A549 (cell line): ENCODE results near the gene DHX34. TPM values are rescaled to one million over a fixed set of nuclear protein-coding genes. Genes with fewer than 3 reads are reported as not detected.

Experiments used
- ATAC-seq, 2 experiments: fragments of 200-7000 bp in 1 of 2; fragments of >200 bp in 1 of 2; cut with Nextera tagmentation in 1 of 2; cut with Tn5 transposase in 1 of 2; 3 replicates each; pipeline versions ENCODE4 v1.8.0 to v1.9.1; 2018 to 2020; ENCODE audit warnings: mild to moderate bottlenecking in 1 of 2, moderate library complexity in 1 of 2
- CTCF ChIA-PET: fragments of 300-600 bp; sonication (Branson Sonifier 250); formaldehyde crosslinking; extraction: SDS; loops from one replicate; lab custom pipeline; 2021; ENCODE audit warnings: antibody characterized with exemption, inconsistent platforms; lab: Yijun Ruan, JAX
- POLR2A ChIA-PET: fragments of 350-600 bp; formaldehyde crosslinking; extraction: SDS; loops from one replicate; lab custom pipeline; 2021; ENCODE audit warnings: antibody characterized with exemption, inconsistent platforms; lab: Yijun Ruan, JAX
- DNase-seq, 2 experiments: peaks; one replicate each; pipeline versions ENCODE4 v3.0.0 to v3.0.0-alpha.2; 2011 to 2016; ENCODE audit warnings: low read depth in 1 of 2, low spot score in 1 of 2
- FAIRE-seq: peaks from 2 replicates; lab custom pipeline; 2011; peaks lifted over from hg19 to GRCh38; lab: Jason Lieb, UNC
- H3K27ac ChIP-seq, 2 experiments: fragments of >200 bp; sonication (Bioruptor Twin); formaldehyde crosslinking; 3 replicates each; pipeline ENCODE4 v1.5.1; 2016 to 2017
- H3K4me1 ChIP-seq: fragments of >200 bp; sonication (Bioruptor Twin); formaldehyde crosslinking; 3 replicates; pipeline ENCODE4 v1.6.1; 2016
- H3K4me2 ChIP-seq: fragments of >200 bp; sonication (Bioruptor Twin); formaldehyde crosslinking; 3 replicates; pipeline ENCODE4 v1.6.1; 2016
- H3K4me3 ChIP-seq: fragments of >200 bp; sonication (Bioruptor Twin); formaldehyde crosslinking; 3 replicates; pipeline ENCODE4 v1.5.1; 2016
- H3K9me3 ChIP-seq: fragments of >200 bp; sonication (Bioruptor Twin); formaldehyde crosslinking; 3 replicates; pipeline ENCODE4 v1.6.1; 2016
- BHLHE40 ChIP-seq: IDR thresholded peaks from 2 replicates; pipeline ENCODE4 v1.6.1; 2012; ENCODE audit warnings: low read depth, low read length, inconsistent platforms
- CBX8 ChIP-seq: fragments of 200-600 bp; sonication (generic); IDR thresholded peaks from 2 replicates; pipeline ENCODE4 v1.6.1; 2016
- CHD2 ChIP-seq: fragments of 150-350 bp; IDR thresholded peaks from 2 replicates; pipeline ENCODE4 v1.6.1; 2014; ENCODE audit warnings: low read length; ENCODE audit not compliant: partially characterized antibody
- CHD4 ChIP-seq: fragments of 200-600 bp; sonication (generic); IDR thresholded peaks from 2 replicates; pipeline ENCODE4 v1.6.1; 2016; ENCODE audit warnings: antibody characterized with exemption, mild to moderate bottlenecking, borderline replicate concordance
- EHMT2 ChIP-seq: fragments of 200-600 bp; sonication (generic); IDR thresholded peaks from 2 replicates; pipeline ENCODE4 v1.6.1; 2016; ENCODE audit warnings: antibody characterized with exemption, low read depth, mild to moderate bottlenecking, moderate library complexity
- EP300 ChIP-seq, 2 experiments: fragments of >200 bp; sonication (Bioruptor Twin); formaldehyde crosslinking; IDR thresholded peaks; 2 replicates in 1 of 2; 3 replicates in 1 of 2; pipeline ENCODE4 v1.6.1; 2016 to 2017
- FOSB ChIP-seq: fragments of 250-450 bp; sonication (Bioruptor Pico); IDR thresholded peaks from 2 replicates; pipeline ENCODE4 v1.5.0; 2020; ENCODE audit warnings: mild to moderate bottlenecking, moderate library complexity
- HDAC2 ChIP-seq: fragments of 200-600 bp; sonication (generic); IDR thresholded peaks from 2 replicates; pipeline ENCODE4 v1.6.1; 2016
- HOXA7 ChIP-seq: fragments of 250-450 bp; sonication (Bioruptor Pico); IDR thresholded peaks from 2 replicates; pipeline ENCODE4 v1.5.0; 2020; ENCODE audit warnings: mild to moderate bottlenecking, moderate library complexity
- HOXB13 ChIP-seq: fragments of 250-450 bp; sonication (Bioruptor Pico); IDR thresholded peaks from 2 replicates; pipeline ENCODE4 v1.5.0; 2020; ENCODE audit warnings: low read depth, mild to moderate bottlenecking, moderate library complexity
- JUNB ChIP-seq: fragments of >200 bp; sonication (Bioruptor Twin); formaldehyde crosslinking; IDR thresholded peaks from 2 replicates; pipeline ENCODE4 v1.6.1; 2016
- KDM1A ChIP-seq: fragments of 200-600 bp; sonication (generic); IDR thresholded peaks from 2 replicates; pipeline ENCODE4 v1.6.1; 2016; ENCODE audit warnings: low read depth, mild to moderate bottlenecking
- MAFK ChIP-seq: fragments of 450-650 bp; IDR thresholded peaks from 2 replicates; pipeline ENCODE4 v1.6.1; 2014; ENCODE audit not compliant: partially characterized antibody
- MYC ChIP-seq: IDR thresholded peaks from 2 replicates; pipeline ENCODE4 v1.6.1; 2012; ENCODE audit warnings: mild to moderate bottlenecking, inconsistent platforms, low read length, improper control_type of control experiment, borderline replicate concordance
- NFE2L2 ChIP-seq: fragments of 150-350 bp; conservative IDR thresholded peaks from 2 replicates; pipeline ENCODE4 v1.6.1; 2014; ENCODE audit warnings: low read length
- NPAS2 ChIP-seq: fragments of 250-450 bp; sonication (Bioruptor Pico); IDR thresholded peaks from 2 replicates; pipeline ENCODE4 v1.8.0; 2022; ENCODE audit warnings: mild to moderate bottlenecking, moderate library complexity, borderline replicate concordance
- POLR2A ChIP-seq: IDR thresholded peaks from 2 replicates; pipeline ENCODE4 v1.6.1; 2012; ENCODE audit warnings: mild to moderate bottlenecking, low read length
- POLR2AphosphoS2 ChIP-seq: conservative IDR thresholded peaks from 2 replicates; pipeline ENCODE4 v1.6.1; 2012; ENCODE audit warnings: low read length, improper control_type of control experiment, inconsistent platforms
- RCOR1 ChIP-seq: fragments of 150-350 bp; IDR thresholded peaks from 2 replicates; pipeline ENCODE4 v1.6.1; 2014; ENCODE audit warnings: antibody characterized with exemption, low read length, low read depth
- RFX5 ChIP-seq: fragments of 450-650 bp; IDR thresholded peaks from 2 replicates; pipeline ENCODE4 v1.7.1; 2014; ENCODE audit warnings: antibody characterized with exemption, mild to moderate bottlenecking, moderate library complexity
- TFCP2L1 ChIP-seq: fragments of 250-450 bp; sonication (Bioruptor Pico); IDR thresholded peaks from 2 replicates; pipeline ENCODE4 v1.5.0; 2021; ENCODE audit warnings: mild to moderate bottlenecking
- ZNF302 ChIP-seq: fragments of 250-450 bp; sonication (Bioruptor Pico); IDR thresholded peaks from 2 replicates; pipeline ENCODE4 v1.9.0; 2021; ENCODE audit warnings: inconsistent platforms, mild to moderate bottlenecking, moderate library complexity
- ZSCAN20 ChIP-seq: fragments of 250-450 bp; sonication (Bioruptor Pico); IDR thresholded peaks from 2 replicates; pipeline ENCODE4 v1.8.0; 2022; ENCODE audit warnings: mild to moderate bottlenecking, moderate library complexity
- WGBS: methylation state at CpG from one replicate; pipeline ENCODE4 v1.1.6; 2017; ENCODE audit errors: missing lambda C conversion rate; 5-methylcytosine and 5-hydroxymethylcytosine counted together
- polyA plus RNA-seq, 4 experiments: library from polyadenylated mRNA; depleted of rRNA in 3 of 4; stranded (reverse); fragments of >200 nt; fragmentation: RNase III in 1 of 4; extraction: RNeasy Plus Mini Kit Qiagen cat#74134 plus additional on column Dnase treatment in 1 of 4; gene quantifications; 2 replicates in 3 of 4; 3 replicates in 1 of 4; pipeline ENCODE4 v1.2.3, GENCODE V29; 2011 to 2017
- TF ChIP-seq, protein P1 (sequence below): fragments of 450-650 bp; IDR thresholded peaks from 2 replicates; pipeline ENCODE4 v1.6.1; 2014; ENCODE audit warnings: antibody characterized with exemption
- TF ChIP-seq, protein P2 (sequence below): IDR thresholded peaks from 2 replicates; pipeline ENCODE4 v1.6.1; 2012
- TF ChIP-seq, protein P3 (sequence below): fragments of >200 bp; sonication (Bioruptor Twin); formaldehyde crosslinking; IDR thresholded peaks from 2 replicates; pipeline ENCODE4 v1.6.1; 2016
- TF ChIP-seq, protein P4 (sequence below): fragments of 150-350 bp; IDR thresholded peaks from 2 replicates; pipeline ENCODE4 v1.6.1; 2014; ENCODE audit warnings: low read depth, mild to moderate bottlenecking, low read length
- TF ChIP-seq, protein P5 (sequence below): fragments of >200 bp; sonication (Bioruptor Twin); formaldehyde crosslinking; IDR thresholded peaks from 3 replicates; pipeline ENCODE4 v1.6.1; 2016

Gene DHX34
- polyA plus RNA-seq, 2 of the 4 experiments (the other 2 are of a cell fraction) = 12.4 to 24.5 TPM

DNA sequence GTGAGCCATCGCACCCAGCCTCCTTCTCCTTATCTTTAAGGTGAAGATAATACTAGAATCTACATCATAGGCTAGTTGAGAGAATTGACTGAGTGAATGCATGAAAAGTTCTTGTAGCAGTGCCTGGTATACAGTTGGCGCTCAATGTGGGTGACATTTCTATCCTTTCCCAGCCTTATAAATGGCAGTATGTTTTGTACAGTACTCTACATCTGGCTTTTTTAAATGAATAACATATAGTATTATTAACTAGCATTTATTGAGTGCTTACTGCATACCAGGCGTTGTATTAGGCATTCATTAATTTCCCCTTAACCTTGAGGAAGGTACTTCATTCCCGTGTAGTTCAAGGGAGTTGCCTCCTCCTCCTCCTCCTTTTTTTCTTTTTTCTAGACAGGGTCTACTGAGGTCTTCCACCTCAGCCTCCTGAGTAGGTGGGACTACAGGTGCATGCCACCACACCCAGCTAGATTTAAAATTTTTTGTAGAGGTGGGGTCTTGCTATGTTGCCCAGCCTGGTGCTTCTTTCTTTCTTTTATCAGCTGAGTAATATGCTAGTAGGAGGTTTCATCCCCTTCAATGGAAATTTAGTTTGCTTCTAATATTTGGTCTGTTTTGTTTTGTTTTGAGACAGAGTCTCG is 36.6 kb upstream of the DHX34 start:
- H3K4me3 ChIP-seq = no peak overlapping the region
- TF ChIP-seq EHMT2 (no peak), RFX5 (no peak), HOXB13 (no peak)
- TF ChIP-seq, protein P1, sequence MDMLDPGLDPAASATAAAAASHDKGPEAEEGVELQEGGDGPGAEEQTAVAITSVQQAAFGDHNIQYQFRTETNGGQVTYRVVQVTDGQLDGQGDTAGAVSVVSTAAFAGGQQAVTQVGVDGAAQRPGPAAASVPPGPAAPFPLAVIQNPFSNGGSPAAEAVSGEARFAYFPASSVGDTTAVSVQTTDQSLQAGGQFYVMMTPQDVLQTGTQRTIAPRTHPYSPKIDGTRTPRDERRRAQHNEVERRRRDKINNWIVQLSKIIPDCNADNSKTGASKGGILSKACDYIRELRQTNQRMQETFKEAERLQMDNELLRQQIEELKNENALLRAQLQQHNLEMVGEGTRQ = no peak
- TF ChIP-seq, protein P2, sequence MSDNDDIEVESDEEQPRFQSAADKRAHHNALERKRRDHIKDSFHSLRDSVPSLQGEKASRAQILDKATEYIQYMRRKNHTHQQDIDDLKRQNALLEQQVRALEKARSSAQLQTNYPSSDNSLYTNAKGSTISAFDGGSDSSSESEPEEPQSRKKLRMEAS = no peak
- CTCF ChIA-PET = interaction anchor here (0.7 to 7.1 kb wide), 6 partner anchors 7 to 36 kb away, joined by 3 to 73 read pairs (median 4); partner anchors contain the start of gene DHX34
- POLR2A ChIA-PET = no interaction called here
- DNase-seq = no peak
- ATAC-seq = no peak
- H3K9me3 ChIP-seq = peaks cover 13% of the 10 kb centered on the region; the same call in 2 of the 3 replicates
- H3K4me2 ChIP-seq = no peak overlapping the region
- no peak for FAIRE-seq
- peaks cover 47% of the 10 kb centered on the region for H3K4me1 ChIP-seq
- 82% methylated on average over 5 of the region's 5 CpGs for WGBS
- H3K27ac ChIP-seq = peak overlapping the region; percentile 74 to 85

DNA sequence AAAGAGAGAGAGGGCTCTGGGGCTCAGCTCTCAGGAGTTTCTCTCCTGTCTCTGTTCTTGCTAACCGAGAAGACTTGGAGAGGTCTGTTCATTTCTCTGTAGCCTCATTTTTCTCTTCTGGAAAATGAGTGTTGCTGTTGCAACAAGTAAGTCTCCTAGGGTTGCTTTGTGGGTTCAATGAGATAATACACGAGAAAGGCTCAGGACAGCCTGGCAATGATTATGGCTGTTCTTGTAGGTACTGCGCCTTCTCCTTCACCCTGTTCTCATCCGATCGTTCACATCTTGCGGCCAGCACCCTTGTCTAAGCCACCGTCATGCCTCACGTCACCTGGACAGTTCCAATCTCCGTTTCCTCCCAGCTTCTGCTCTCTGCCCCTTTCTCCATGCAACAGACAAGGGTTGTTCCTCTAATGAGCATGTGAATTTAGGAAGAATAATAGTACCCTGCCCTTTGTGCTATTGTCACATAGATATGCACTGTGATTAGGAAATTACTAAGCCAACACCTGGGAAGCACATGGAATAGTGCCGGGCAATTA is 35.3 kb upstream of the DHX34 start:
- ATAC-seq = no peak
- Histone ChIP-seq H3K4me1 (peaks cover 46% of the 10 kb centered on the region), H3K27ac (peak overlapping the region; percentile 74 to 85), H3K4me2 (no peak overlapping the region), H3K4me3 (no peak overlapping the region), H3K9me3 (peaks cover 13% of the 10 kb centered on the region; the same call in 2 of the 3 replicates)
- no peak for FAIRE-seq
- WGBS = 89% methylated on average over 10 of the region's 10 CpGs
- ChIA-PET POLR2A (no interaction called here), CTCF (interaction anchor here (1.1 to 7.1 kb wide), 5 partner anchors 9 to 48 kb away, joined by 4 to 73 read pairs (median 29); partner anchors contain the start of gene DHX34)
- TF ChIP-seq, protein P3, sequence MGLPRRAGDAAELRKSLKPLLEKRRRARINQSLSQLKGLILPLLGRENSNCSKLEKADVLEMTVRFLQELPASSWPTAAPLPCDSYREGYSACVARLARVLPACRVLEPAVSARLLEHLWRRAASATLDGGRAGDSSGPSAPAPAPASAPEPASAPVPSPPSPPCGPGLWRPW = no peak
- no peak for TF ChIP-seq BHLHE40
- no peak for TF ChIP-seq HDAC2
- TF ChIP-seq, protein P2 = no peak
- TF ChIP-seq POLR2AphosphoS2 = no peak
- no peak for TF ChIP-seq POLR2A
- TF ChIP-seq HOXA7 (CRISPR knock-in tag) = no peak
- no peak for TF ChIP-seq NPAS2
- no peak for TF ChIP-seq MYC
- TF ChIP-seq FOSB (CRISPR knock-in tag) = no peak
- TF ChIP-seq ZSCAN20 (CRISPR knock-in tag) = no peak
- DNase-seq = no peak

DNA sequence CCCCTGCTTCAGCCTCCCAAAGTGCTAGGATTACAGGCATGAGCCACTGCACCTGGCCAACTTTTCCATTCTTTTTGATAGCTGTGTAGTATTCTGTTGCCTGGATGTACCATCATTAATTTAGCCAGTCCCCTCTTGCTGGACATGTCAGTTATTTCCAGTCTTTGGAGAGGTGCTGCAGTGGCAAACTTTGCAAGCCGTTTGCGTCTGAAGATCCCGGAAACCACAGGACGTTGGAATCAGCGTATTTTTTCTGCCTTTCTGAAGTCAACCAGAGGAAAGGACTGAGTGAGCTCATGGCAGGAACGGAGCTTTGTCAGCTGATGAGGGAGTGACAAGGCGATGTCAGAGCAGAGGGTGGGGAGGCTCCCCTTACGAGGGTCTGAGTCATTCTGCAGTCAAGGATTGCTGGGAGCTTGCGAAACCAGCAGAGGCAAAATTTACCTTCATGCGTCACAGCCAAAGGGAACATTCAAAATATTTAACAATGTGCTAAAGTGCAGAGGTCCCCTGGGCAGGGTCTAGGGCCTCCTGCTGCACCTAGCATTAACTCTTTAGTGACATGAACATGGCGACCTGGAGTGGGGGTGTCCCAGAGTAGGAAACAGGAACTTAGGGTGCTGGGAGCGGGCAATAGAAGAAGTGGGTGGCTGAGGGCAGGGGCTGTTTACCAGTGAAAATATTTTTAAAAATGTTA is 33.8 kb upstream of the DHX34 start:
- CTCF ChIA-PET = interaction anchor here (0.7 to 7.1 kb wide), 9 partner anchors 8 to 399 kb away, joined by 3 to 73 read pairs (median 5); partner anchors contain the start of gene DHX34
- 8% methylated on average over 12 of the region's 12 CpGs for WGBS
- no peak for TF ChIP-seq ZNF302 (CRISPR knock-in tag)
- no peak; the same call in 1 of the 2 replicates for TF ChIP-seq CHD4
- TF ChIP-seq CBX8 = no peak
- TF ChIP-seq, protein P3 = peak; percentile 92
- TF ChIP-seq JUNB = peak; percentile 96
- TF ChIP-seq ZSCAN20 (CRISPR knock-in tag) = no peak; the same call in 1 of the 2 replicates
- peak; percentile 69; the same call in 1 of the 2 replicates for TF ChIP-seq RCOR1
- TF ChIP-seq, protein P4, sequence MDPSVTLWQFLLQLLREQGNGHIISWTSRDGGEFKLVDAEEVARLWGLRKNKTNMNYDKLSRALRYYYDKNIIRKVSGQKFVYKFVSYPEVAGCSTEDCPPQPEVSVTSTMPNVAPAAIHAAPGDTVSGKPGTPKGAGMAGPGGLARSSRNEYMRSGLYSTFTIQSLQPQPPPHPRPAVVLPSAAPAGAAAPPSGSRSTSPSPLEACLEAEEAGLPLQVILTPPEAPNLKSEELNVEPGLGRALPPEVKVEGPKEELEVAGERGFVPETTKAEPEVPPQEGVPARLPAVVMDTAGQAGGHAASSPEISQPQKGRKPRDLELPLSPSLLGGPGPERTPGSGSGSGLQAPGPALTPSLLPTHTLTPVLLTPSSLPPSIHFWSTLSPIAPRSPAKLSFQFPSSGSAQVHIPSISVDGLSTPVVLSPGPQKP = no peak
- TF ChIP-seq, protein P5, sequence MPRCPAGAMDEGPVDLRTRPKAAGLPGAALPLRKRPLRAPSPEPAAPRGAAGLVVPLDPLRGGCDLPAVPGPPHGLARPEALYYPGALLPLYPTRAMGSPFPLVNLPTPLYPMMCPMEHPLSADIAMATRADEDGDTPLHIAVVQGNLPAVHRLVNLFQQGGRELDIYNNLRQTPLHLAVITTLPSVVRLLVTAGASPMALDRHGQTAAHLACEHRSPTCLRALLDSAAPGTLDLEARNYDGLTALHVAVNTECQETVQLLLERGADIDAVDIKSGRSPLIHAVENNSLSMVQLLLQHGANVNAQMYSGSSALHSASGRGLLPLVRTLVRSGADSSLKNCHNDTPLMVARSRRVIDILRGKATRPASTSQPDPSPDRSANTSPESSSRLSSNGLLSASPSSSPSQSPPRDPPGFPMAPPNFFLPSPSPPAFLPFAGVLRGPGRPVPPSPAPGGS = peak; percentile 92; the same call in 1 of the 3 replicates
- TF ChIP-seq KDM1A = peak; percentile 92
- no peak for TF ChIP-seq RFX5
- peak; percentile 61 for TF ChIP-seq NFE2L2
- TF ChIP-seq TFCP2L1 (CRISPR knock-in tag) = no peak
- TF ChIP-seq CHD2 = no peak
- TF ChIP-seq EP300 (IDR thresholded peaks at IDR 0.05) = peak; percentile 91 to 96; a peak in 3 of 5 replicates
- TF ChIP-seq MAFK = peak; percentile 94
- TF ChIP-seq NPAS2 = no peak

More for the DNA sequence above, 33.8 kb upstream of the DHX34 start:
- ATAC-seq (peak; percentile 94 to 96), DNase-seq (peak; percentile 98 to 99), FAIRE-seq (peak; percentile 97)
- H3K4me2 ChIP-seq = peak overlapping the region; percentile 41
- POLR2A ChIA-PET = interaction anchor here (0.6 to 2.4 kb wide), 5 partner anchors 34 to 1034 kb away, joined by 3 to 21 read pairs (median 6); partner anchors contain the start of genes DHX34, INAFM1, KPTN and NOP53
- H3K27ac ChIP-seq = peak overlapping the region; percentile 74 to 85
- H3K4me3 ChIP-seq = no peak overlapping the region
- H3K4me1 ChIP-seq = peaks cover 31% of the 10 kb centered on the region
- peaks cover 13% of the 10 kb centered on the region; the same call in 2 of the 3 replicates for H3K9me3 ChIP-seq
